Left kidney (tissue), 2 donors: Measurements from ENCODE around the gene FHAD1. TPM values are rescaled to one million over a fixed set of nuclear protein-coding genes. Genes with fewer than 3 reads are reported as not detected.
A peak's percentile ranks its signal among the peaks of the same experiment; 100 is the strongest.

Experiments used
- DNase-seq: peaks from one replicate; pipeline ENCODE4 v3.0.0-alpha.2; 2013
- polyA plus RNA-seq: library from polyadenylated mRNA; unstranded; fragments of 120-200 nt; gene quantifications from one replicate; pipeline ENCODE4 v1.2.1, GENCODE V29; 2013; ENCODE audit not compliant: insufficient read length

Gene FHAD1
- polyA plus RNA-seq, 1 donor = 3.7 TPM

DNA sequence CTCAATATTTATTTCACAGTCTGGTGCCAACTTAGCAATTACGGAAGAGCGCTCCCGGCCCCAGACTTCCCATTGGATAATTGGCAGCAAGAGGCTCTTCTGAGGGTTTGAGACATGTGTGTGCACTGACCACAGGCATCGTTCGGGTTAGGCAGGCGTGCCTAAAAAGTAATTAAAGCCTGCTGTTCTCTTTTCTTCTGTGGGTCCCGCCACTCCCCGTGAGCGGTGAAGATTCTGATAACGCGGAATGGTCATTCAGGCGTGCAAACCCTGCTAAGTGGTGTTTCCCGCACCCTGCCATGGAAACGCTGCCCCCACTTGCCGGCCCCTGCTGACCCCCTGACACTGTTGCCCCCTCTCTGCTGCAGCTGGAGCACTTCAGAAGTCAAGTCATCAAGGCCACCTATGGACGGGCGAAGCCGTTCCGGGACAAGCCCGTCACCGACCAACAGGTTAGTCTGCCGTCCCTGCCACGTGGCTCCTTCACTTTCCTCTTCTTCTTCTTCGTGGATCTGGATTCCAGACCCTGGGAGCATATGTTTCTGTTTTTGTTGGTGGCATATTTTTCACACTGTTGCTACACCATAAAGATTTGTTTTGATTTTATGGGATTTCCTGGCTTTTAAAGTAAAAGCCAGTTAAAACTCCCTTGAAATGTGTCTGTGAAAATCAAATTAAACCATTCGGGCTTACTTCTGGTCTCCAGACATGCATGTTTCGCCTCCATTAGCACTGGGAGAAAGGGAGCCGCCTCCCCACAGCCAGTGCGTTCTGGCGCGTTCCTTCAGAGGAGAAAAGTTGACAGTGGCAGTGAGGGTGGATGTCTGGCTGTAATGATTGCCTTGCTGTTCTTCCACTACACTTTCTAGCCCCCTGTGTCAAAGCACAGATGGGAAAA is 79.9 kb downstream of the FHAD1 start:
- DNase-seq = peak; percentile 34

DNA sequence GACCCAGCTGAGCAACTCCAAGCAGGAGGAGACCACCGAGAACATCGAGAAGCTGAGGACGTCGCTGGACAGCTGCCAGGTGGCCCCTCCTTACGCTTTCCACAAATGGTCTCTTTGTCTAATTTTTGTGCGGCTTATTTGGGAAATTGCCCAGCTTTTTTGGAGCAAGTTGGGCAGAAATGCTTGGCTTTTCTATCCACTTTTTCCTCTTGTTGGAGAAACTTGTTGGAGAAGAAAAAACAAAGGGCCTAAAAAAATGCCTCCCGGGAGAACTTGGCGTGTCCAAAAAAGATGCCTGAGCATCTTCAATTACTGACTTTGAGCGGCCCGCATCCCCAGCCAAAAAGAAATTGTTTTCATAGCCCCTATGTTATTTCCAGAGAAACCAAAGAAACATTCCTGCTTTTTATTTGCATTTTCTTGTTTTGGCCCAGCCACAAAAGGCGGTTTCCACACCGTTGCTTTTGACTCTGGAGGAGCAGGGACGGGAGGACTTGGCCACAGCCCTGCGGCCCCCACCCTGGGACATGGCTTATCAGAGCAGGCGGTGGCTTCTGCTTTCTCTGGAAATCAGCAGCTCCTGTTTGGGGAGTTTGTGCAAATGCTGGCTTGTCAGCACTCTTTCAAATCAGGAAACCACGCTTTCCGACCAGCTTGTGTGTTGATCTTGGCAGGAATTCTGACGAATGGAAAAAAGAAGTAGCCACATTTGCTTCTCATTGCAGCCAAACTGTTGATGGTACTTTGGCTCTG is 81.5 kb downstream of the FHAD1 start:
- peak; percentile 31 for DNase-seq

DNA sequence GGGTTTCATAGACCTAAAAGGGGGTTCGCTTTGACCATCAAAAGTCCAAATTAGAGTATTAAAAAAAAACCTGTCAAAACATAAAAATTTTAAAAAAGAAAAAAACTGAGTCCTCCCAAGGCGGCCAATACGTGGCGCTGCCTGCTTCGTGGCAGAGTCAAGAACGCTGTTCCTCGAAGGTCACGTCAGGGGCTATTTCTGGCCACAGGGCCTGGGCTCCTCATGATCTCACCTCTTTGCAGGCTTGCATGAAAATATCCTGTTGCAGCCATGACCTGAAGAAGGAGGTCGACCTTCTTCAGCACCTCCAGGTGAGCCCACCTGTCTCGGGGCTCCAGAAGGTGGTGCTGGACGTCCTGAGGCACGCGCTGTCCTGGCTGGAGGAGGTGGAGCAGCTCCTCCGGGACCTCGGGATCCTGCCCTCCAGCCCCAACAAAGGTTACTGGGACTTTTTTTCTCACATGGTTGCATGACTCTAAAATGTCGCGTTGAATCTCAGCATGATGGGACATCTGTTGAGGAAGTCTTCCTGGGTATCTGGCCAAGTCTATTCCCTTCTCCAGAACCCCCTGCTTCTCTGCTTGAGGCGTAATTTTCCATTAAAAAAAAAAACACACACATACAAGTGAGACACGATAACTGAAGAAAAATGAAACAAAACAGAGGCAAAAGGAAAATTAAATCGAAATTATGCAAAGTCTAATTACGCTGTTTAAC is 82.2 kb downstream of the FHAD1 start:
- no peak for DNase-seq

DNA sequence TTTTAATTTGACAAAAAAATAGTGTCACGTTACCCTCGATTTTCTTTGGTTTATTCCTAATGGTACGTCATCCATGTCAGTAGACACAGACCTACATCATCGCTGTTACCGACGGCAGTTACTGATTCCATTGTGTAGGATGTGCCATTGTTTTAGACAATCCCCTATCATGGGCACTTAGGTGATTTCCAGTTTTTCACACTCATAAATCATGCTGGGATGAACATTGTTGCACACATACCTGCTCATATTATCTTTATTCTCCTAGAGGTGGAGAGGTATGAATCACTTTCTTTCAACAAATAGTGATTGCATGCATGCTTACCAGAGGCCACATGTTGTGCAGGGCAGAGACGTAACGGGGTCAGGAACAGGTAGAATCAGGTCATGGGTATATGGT is 83.0 kb downstream of the FHAD1 start:
- DNase-seq = no peak

DNA sequence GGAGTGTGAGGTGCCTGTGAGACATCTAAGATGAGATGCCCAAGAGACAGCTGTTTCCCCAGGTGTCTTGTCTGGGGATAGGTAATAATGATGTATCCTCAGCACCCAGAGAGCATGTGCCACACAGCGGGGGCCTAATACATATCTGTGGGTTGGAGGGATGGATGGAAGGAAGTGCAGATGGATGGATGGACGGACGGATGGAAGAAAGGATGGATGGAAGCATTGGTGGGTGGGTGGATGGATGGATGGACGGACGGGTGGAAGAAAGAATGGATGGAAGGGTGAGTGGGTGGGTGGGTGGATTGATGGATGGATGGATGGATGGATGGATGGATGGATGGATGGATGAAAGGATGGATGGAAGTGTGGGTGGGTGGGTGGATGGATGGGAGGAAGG is 84.2 kb downstream of the FHAD1 start:
- no peak for DNase-seq

DNA sequence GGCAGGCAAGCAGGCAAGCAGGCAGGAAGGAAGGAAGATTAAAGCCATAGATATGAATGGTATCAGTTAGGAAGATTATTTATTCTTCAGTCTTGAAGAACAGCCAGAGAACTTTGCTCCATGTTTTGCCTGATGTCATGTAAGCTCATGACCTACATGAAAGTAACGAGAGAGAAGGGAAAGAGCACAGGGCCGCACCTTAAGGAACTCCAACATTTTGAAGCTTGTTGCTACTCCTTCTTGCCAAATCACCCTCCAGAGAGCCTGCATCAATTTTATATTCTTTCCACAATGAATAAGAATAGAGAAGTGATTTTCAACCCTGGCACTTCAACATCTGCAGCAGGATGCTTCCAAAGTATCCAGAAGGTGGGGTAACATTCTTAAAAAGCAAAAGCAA is 84.7 kb downstream of the FHAD1 start:
- no peak for DNase-seq

DNA sequence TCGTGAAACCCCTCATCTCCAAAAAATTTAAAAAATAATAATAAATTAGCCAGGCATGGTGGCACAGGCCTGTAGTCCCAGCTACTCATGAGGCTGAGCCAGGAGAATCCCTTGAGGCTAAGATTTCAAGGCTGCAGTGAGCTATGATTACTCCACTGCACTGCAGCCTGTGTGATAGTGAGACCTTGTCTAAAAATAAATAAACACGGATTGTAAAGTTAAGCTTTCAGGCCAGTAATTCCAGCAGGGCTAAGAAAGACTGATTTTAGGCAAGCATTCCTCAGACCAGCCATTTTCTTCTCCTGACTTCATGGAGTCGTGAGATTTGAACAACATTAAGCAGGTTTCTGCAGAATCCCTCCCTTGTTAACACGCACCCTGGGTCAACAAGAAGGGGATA is 85.5 kb downstream of the FHAD1 start:
- no peak for DNase-seq

DNA sequence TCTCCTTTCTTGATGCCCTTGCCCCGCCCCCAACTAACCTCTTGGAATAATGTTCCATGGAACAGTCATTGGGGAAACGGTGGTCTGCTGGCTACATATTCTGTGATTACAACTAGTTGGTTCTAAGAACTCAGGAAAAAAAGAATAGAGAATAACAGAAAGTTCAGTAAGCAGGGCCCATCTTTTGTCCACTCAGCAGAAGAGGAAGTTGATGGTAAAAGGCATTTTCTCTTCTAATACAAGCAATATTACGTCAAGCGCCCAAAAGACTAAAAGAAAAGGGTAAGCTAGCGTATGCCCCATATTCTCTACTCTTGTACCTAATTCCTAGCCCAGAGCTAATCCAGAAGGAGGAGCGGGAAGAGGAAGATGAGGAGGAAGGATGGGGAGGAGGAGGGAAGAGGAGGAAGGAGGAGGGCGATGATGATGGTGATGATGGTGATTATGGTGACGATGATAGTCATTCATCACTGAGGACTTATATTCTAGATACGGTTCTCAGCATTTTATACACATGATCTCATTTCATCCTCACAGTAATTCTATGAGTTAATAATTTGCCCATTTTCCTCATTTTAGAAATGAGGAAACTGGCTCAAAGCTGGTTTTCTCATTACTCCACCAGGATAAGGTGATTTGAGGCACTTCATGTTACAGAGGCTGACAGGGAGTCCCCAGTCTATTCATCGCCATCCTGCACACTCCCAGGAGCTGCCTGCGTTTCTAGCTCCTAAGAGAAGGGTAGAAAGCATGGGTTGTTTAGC is 86.1 kb downstream of the FHAD1 start:
- DNase-seq = no peak

DNA sequence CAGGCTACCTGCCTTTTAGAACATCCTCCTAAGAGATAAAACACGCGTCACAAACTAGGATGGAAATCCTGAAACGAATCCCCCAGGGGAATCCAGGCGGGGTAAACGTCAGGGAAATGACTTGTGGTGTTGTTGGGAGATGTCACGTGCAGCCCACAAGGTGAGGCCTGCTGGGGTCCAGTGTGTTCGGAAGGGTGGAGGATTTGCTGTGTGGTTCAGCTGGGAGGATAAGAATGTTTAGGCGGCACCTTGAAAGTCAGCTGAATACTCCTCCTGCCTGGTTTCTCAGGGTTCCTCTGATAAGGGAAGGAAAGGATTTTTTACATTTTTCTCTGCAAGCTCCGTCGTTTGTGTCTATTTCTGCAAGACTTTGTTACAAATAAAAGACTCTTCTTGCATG is 88.0 kb downstream of the FHAD1 start:
- DNase-seq = no peak

DNA sequence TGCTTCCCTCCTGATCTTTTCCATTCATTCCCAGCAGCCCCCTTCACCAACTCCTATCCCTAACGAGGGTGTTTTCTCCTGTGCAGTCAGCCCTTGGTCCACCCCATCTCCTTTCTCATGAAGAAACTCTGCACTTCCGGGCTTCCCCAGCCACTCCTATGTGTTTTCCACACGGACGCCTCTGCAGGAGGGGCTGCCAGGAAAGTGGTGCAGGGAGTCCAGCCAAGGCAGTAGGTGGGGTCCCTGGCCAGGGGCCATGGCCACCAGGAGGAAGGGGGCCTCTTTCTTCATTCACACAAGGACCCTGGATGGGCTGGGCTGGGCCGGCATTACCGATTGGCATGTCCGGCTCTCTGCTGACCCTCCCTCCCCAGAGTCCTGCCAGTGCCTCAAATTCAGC is 89.8 kb downstream of the FHAD1 start:
- no peak for DNase-seq

DNA sequence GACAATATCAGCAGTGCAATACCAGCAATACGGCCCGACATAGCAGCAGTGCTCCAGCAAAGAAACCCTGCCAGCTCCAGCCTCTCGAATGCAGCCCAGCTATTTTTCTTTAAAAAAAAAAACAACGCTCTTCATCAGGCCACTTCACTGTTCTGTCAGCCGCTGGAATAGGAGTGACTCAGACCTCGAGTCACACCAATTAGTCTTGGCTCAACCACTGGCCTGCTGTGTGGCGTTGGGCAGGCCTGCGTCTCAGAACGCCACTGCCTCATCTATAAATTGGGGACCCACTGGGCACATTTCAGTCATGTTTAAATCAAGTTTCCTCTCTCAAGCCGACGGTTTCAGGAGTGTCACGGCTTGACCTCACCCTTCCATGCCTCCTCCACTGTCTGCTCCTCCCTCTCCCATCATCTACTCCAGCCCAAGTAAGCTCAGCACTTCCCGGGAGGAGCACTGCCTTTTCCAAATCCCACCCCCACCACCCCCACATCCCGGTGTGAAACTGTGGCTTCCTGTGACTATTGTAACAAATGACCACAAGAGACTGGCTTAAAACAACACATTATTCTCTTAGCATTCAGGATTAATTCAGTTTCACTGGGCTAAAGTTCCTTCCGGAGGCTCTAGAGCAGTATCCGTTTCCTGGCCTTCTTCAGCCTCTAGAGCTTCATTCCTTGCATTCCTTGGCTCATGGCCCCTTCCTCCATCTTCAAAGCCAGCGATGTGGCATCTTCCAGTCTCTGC is 90.8 kb downstream of the FHAD1 start:
- DNase-seq = no peak

DNA sequence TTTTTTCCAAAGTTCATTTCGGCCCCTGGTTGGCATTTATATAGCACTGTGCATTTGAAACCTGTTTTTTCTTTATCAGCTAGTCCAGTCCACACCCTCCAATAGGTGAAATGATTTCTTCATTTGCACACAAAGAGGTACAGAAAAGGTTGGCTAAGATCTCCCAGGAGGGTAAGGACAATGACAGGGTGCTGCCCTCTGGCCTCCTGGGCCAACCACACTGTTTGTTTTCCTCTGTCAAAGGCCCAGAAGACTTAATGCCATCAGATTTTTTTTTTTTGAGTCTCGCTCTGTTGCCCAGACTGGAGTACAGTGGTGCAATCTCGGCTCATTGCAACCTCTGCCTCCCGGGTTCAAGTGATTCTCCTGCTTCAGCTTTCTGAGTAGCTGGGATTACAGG is 92.5 kb downstream of the FHAD1 start:
- DNase-seq = no peak

DNA sequence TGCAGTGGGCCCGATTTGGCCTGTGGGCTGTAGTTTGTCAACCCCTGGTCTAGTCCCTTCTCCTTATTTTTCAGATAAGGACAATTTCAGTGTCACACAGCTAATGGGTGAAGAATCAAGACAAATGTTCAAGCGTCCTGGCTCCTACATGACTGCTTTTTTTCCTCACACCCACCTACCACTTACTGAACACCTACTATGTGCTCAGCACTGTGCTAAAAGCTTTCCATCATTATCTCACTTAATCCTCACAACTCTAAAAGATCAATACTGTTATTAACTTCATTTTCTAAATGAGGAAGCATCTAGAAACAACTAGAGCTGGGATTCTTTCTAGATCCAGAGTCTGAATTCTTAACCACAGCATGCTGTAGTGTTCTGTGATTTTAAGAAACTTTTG is 94.2 kb downstream of the FHAD1 start:
- DNase-seq = no peak

DNA sequence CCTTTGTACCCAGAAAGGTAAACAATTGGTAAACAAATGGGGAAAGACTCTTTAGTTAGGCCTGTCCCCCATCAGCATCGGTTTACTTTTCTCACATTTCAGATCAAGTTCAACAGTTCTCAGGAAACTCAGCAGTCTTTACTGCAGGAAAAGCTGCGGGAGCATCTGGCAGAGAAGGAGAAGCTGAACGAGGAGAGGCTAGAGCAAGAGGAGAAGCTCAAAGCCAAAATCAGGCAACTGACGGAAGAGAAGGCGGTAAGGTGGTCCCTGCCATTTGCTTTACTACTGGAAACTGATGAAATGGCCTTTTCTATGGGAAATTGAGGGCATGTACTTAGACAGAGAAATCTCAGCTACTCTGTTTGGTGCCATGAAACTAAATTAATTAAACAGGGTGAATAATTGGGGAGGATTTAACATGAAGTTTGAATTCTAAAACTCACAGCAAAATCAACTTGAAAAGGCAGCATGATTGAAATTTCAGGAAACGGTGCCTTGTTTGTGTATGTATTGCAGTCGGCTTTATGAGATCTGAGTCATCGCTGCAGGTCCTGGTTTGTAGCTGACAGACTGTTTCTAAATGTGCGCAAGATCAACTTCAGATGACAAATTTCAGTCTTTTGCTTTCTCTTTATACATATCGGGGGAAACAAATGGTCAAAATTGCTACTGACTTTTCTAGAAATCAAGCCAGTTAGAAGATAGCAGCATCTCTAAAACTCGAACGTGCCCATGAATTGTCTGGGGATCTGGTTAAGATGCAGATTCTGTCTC is 94.8 kb downstream of the FHAD1 start:
- DNase-seq = no peak

DNA sequence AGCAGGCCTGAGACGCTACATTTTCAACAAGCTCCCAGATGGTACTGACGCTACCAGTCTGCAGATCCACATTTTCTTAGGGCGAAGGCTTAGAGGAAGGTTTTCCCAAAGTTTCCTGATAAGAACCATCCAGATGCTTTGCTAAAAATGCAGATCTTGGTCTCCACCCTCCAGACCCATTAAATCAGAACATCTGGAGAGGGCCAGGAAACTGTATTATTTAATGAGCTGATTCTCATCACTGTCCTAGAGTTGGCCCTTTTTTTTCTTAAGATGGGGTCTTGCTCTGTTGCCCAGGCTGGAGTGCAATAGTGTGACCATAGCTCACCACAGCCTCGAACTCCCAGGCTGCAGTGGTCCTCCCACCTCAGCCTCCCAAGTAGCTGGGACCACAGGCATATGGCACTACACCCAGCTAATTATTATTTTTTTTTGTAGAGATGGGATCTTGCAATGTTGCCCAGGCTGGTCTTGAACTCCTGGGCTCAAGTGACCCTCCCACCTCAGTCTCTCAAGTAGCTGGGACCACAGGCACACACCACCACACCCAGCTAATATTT is 95.5 kb downstream of the FHAD1 start:
- DNase-seq = no peak

DNA sequence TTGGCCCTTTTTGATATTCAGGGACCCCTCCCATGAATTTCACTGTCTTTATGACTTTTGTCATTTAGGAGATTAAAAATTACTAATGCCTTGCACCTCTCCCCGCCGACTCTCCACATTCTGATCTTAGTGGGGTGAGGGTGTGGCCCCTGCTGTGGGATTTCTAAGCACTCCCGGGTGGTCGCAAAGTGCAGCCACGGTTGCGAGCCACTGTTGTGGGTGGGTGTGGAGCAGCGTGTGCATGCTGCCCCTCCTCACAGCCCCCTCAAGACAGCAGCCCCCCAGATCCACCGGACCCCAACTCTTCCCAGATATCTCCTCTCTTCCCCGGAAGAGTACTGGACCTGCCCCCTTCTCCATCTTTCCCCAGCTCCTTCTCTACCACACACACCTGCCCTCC is 96.1 kb downstream of the FHAD1 start:
- DNase-seq = no peak

DNA sequence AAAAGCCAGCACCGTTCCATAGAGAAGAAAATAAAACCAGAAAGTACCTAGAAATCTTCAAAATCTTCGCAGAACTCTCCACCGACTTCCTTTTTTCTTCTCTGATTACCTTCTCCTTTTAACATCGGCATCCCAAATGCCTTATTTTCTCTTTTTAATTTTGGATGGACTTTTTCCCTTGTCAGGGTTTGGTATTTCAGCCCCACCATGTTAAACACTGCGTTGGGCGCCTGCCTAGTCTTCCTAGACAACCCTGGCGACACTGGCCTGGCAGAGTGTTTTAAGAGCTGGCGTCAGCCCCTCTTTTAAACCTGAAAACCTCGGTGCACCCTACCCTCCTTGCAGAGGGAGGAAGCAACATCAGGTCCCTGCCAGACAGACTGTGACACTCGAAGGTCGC is 96.7 kb downstream of the FHAD1 start:
- DNase-seq = peak; percentile 82

DNA sequence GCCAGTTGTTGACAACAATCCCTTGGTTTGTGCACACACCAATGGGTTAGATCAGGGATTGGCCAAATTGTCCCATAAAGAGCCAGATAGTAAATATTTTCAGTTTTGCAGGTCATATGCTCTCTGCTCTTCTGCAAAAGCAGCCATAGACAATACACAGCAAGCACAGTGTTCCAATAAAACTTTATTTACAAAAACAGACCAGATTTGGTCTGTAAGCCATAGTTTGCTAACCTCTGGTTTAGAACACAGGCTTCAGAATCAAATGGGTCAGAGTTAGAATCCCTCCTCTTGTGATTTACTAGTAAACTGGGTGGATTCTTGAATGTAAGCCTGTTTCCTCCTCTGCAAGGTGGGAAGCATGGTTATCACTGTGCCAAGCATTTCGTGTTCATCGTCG is 97.4 kb downstream of the FHAD1 start:
- no peak for DNase-seq

DNA sequence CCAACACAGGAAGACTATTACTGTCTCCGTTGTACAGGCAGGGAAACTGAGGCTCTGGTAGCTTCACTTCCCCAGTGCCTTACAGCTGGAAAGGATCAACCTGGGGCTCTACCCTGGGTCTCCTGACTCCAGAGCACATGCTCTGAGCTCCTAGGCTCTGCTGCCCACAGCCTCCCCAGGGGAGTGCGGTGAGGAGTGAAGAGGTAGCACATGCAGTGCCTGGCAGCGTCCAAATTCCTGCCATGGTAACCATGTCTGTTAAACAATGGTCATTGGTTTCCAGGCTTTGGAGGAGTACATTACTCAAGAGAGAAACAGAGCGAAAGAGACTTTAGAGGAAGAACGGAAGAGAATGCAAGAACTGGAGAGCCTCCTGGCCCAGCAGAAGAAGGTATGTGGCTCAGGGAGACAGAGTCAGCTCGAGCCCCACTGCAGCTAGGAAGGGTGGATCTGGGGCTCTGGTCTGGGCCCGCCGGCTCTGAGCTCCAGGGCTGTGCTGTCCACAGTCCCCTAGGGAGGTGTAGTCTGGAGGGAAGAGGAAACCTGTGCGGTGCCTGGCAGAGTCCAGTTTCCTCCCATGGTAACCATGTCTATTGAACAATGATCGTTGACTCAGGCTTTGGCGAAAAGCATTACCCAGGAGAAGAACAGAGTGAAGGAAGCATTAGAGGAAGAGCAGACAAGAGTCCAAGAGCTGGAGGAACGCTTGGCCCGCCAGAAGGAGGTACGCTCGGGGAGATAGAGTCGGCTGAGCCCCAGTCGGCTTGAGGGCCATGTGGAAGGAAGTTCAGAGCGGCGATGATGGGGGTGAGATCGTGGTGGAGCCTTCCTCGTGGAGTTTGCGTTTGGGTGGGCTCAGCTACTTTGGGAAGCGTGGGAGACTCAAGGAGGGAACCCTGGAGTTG is 98.0 kb downstream of the FHAD1 start:
- no peak for DNase-seq
